Measurements from ENCODE around the gene SH3BP4. TPM values are rescaled to one million over a fixed set of nuclear protein-coding genes. Genes with fewer than 3 reads are reported as not detected.

SH3BP4 gene
- total RNA-seq, 1 donor from 2014 or later = 19.2 TPM

DNA sequence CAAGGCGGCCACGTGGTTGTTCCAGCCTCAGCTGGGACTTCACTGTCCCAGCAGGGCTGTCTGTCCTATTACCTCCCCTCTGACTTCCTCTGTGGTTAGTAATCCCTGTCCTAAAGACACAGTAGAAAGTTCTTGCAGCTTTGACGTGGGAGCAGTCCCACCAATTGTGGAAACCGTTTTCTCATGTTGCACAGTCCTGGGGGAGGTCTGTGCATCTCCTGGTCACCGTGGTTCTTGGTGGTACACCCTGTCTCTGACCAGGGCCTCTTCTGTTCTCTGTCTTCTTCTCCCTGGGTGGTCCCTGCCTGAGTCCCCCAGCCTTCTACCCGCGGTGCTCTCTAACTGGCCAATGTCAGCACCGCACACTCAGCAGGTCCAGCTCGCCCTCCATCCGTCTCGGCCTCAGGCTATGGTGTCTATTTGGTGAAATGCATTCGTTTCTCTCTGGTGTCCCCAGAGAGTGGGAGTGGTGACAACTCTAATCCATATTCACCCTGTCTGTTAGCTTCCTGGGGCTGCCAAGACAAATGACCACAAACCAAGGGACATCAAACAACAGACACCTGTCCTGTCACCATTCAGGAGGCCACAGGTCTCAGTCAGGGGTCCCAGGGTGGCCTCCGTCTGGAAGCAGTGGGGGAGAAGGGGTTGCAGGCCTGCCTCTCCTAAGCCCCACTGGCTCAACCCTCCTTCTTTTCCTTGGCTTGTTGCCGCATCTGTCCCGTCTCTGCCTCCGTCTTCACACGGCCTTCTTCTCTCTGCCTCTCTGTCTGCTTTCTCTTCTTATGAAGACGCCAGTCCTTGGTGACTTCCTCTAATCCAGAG lies 99.8 kb downstream of the SH3BP4 start:
- no peak for DNase-seq (ENCODE audit: extremely low spot score in 2 of 2)
- intact Hi-C loops (cut with DNase I) = no loop called here
- TF ChIP-seq, protein P1, sequence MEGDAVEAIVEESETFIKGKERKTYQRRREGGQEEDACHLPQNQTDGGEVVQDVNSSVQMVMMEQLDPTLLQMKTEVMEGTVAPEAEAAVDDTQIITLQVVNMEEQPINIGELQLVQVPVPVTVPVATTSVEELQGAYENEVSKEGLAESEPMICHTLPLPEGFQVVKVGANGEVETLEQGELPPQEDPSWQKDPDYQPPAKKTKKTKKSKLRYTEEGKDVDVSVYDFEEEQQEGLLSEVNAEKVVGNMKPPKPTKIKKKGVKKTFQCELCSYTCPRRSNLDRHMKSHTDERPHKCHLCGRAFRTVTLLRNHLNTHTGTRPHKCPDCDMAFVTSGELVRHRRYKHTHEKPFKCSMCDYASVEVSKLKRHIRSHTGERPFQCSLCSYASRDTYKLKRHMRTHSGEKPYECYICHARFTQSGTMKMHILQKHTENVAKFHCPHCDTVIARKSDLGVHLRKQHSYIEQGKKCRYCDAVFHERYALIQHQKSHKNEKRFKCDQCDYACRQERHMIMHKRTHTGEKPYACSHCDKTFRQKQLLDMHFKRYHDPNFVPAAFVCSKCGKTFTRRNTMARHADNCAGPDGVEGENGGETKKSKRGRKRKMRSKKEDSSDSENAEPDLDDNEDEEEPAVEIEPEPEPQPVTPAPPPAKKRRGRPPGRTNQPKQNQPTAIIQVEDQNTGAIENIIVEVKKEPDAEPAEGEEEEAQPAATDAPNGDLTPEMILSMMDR (IDR thresholded peaks at IDR 0.05) = no peak
- TF ChIP-seq POLR2A (IDR thresholded peaks at IDR 0.05) (no peak), POLR2AphosphoS5 (IDR thresholded peaks at IDR 0.05; ENCODE audit: insufficient read depth in 1 of 2, low read depth in 1 of 2) (no peak)
- Histone ChIP-seq H3K4me1 (peaks cover 15% of the 10 kb centered on the region), H3K9me3 (no peaks in the 10 kb centered on the region), H3K36me3 (peaks cover 0 to 18% of the 10 kb centered on the region in 2 donors), H3K27ac (no peak overlapping the region), H3K27me3 (no peaks in the 10 kb centered on the region), H3K4me3 (no peak overlapping the region)

DNA sequence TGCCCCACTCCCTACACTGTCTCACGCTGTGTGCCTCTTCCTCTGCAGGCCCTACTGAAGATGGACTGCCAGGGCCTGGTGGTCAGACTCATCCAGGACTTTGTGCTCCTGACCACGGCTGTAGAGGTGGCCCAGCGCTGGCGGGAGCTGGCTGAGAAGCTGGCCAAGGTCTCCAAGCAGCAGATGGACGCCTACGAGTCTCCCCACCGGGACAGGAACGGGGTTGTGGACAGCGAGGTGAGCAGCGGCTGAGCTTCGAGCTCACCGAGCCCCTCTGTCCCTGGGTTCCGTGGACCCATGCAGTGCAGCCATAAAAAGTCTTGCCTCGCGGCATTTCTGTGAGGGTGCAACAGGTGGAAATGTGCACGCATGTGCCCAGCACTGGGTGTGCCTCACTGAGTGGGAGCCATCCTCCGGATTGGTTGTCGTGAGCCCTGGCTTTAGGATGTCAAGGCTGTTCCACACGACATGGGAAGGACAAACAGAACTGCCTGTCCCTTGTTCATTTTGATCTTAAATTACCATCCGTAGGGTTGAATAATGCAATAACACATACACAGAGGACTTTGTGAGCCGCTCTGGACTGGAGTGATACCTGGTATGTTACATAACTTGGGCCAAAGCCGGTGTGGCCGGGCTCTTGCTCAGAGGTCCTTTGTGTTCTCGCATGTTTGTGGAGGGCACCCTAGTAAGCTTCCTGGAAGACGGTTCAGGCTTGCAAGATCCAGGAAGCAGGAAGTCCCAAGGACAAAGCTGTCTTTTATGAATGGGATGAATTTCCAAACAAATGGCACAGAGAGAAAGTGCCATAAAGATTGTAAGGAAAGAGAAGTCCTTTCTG lies 100.9 kb downstream of the SH3BP4 start:
- Histone ChIP-seq H3K27ac (no peak overlapping the region), H3K9me3 (no peaks in the 10 kb centered on the region), H3K27me3 (no peaks in the 10 kb centered on the region), H3K36me3 (peaks cover 0 to 18% of the 10 kb centered on the region in 2 donors), H3K4me1 (peaks cover 15% of the 10 kb centered on the region), H3K4me3 (no peak overlapping the region)
- DNase-seq (ENCODE audit: extremely low spot score in 2 of 2) = no peak
- intact Hi-C loops (cut with DNase I) = no loop called here
- TF ChIP-seq POLR2A (IDR thresholded peaks at IDR 0.05) = no peak
- TF ChIP-seq, protein P1 (IDR thresholded peaks at IDR 0.05) = no peak
- no peak for TF ChIP-seq POLR2AphosphoS5 (IDR thresholded peaks at IDR 0.05; ENCODE audit: insufficient read depth in 1 of 2, low read depth in 1 of 2)

DNA sequence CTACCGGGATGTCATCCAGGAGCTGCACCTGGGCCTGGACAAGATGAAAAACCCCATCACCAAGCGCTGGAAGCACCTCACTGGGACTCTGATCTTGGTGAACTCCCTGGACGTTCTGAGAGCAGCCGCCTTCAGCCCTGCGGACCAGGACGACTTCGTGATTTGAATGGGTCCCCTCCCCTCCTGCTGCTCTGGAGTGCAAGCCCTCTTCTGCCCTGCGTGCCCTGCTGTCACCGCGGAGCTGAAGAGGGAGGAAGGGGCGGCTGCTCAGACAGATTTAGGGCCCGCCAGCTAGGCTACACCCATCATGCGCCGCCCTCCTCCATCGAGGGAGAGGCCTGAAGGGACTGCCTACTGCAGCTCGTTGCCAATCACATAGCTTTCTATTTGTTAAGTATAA lies 101.8 kb downstream of the SH3BP4 start:
- intact Hi-C loops (cut with DNase I) = no loop called here
- H3K9me3 ChIP-seq = no peaks in the 10 kb centered on the region
- H3K4me3 ChIP-seq = no peak overlapping the region
- H3K36me3 ChIP-seq = peaks cover 0 to 18% of the 10 kb centered on the region in 2 donors
- no peak overlapping the region for H3K27ac ChIP-seq
- peaks cover 15% of the 10 kb centered on the region for H3K4me1 ChIP-seq
- TF ChIP-seq POLR2A (IDR thresholded peaks at IDR 0.05) (no peak), POLR2AphosphoS5 (IDR thresholded peaks at IDR 0.05; ENCODE audit: insufficient read depth in 1 of 2, low read depth in 1 of 2) (no peak)
- TF ChIP-seq, protein P1 (IDR thresholded peaks at IDR 0.05) = no peak
- no peak for DNase-seq (ENCODE audit: extremely low spot score in 2 of 2)
- H3K27me3 ChIP-seq = no peaks in the 10 kb centered on the region

DNA sequence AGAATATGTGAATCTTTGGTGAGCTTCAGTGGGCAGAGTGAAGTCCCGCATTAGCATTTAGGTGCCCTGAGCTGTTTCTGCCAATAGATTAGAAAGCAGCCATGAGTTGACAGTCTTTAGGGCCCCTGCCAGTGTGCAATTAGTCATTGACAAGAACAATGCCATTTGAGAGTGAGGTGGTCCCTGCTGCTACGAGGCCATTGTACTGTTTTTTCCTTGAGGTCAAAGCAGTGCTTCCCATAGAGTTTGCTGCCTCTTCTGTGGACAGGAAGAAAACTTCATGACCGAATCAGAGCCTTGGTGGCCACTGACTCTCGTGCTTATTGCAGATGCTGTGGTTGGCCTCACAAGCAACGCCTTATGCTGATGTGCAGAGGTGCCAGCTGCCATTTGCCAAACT lies 102.7 kb downstream of the SH3BP4 start:
- no peaks in the 10 kb centered on the region for H3K27me3 ChIP-seq
- intact Hi-C loops (cut with DNase I) = no loop called here
- H3K9me3 ChIP-seq = no peaks in the 10 kb centered on the region
- H3K4me3 ChIP-seq = no peak overlapping the region
- TF ChIP-seq POLR2AphosphoS5 (IDR thresholded peaks at IDR 0.05; ENCODE audit: insufficient read depth in 1 of 2, low read depth in 1 of 2) (no peak), POLR2A (IDR thresholded peaks at IDR 0.05) (no peak)
- TF ChIP-seq, protein P1 (IDR thresholded peaks at IDR 0.05) = no peak
- no peak for DNase-seq (ENCODE audit: extremely low spot score in 2 of 2)
- peaks cover 0 to 18% of the 10 kb centered on the region in 2 donors for H3K36me3 ChIP-seq
- H3K4me1 ChIP-seq = peaks cover 15% of the 10 kb centered on the region
- H3K27ac ChIP-seq = no peak overlapping the region

Measured in vagina (tissue), 2 donors.